Heart left ventricle (tissue), 16 donors: Measurements from ENCODE around the gene STX10. TPM values are rescaled to one million over a fixed set of nuclear protein-coding genes. Genes with fewer than 3 reads are reported as not detected.
"Not testable (repeated sequence)": the region's sequence is repeated elsewhere in the genome, so short reads cannot be mapped to it uniquely, and the experiment has no call there.

Experiments used
- ATAC-seq, 4 donors: fragments of 200-7000 bp; cut with Tn5 transposase; one replicate each; pipeline ENCODE4 v1.9.1; 2020 to 2022; ENCODE audit warnings: moderate library complexity in 4 of 4, mild to moderate bottlenecking in 3 of 4, moderate number of reproducible peaks in 1 of 4
- DNase-seq, 5 donors: peaks; one replicate each; pipeline ENCODE4 v3.0.0-alpha.2; 2020
- H3K27ac ChIP-seq, 12 donors: fragments of 200-600 bp; sonication (generic) in 4 of 12; one replicate each; pipeline versions ENCODE4 v1.5.0 to v1.8.0; 2016 to 2022; ENCODE audit warnings: mild to moderate bottlenecking in 2 of 12
- H3K27me3 ChIP-seq, 9 donors: fragments of 200-600 bp; sonication (generic) in 2 of 9; one replicate each; pipeline versions ENCODE4 v1.5.1 to v1.8.0; 2016 to 2022; ENCODE audit warnings: mild to moderate bottlenecking in 3 of 9
- H3K36me3 ChIP-seq, 9 donors: fragments of 200-600 bp; sonication (generic) in 2 of 9; one replicate each; pipeline versions ENCODE4 v1.5.0 to v1.8.0; 2018 to 2022; ENCODE audit warnings: mild to moderate bottlenecking in 2 of 9
- H3K4me1 ChIP-seq, 12 donors: fragments of 200-600 bp; sonication (generic) in 4 of 12; one replicate each; pipeline versions ENCODE4 v1.5.0 to v1.8.0; 2016 to 2022; ENCODE audit warnings: mild to moderate bottlenecking in 3 of 12
- H3K4me3 ChIP-seq, 12 donors: fragments of 200-600 bp; sonication (generic) in 4 of 12; one replicate each; pipeline versions ENCODE4 v1.5.0 to v1.8.0; 2017 to 2022; ENCODE audit warnings: mild to moderate bottlenecking in 9 of 12, moderate library complexity in 4 of 12
- H3K9me3 ChIP-seq, 12 donors: fragments of 200-600 bp; sonication (generic) in 4 of 12; one replicate each; pipeline versions ENCODE4 v1.5.0 to v1.8.0; 2016 to 2022; ENCODE audit warnings: mild to moderate bottlenecking in 1 of 12
- CTCF ChIP-seq, 12 donors: fragments of 200-600 bp; sonication (generic) in 4 of 12; IDR thresholded peaks; one replicate each; pipeline versions ENCODE4 v1.5.0 to v1.8.0; 2018 to 2022; ENCODE audit warnings: antibody characterized with exemption in 12 of 12, mild to moderate bottlenecking in 5 of 12
- POLR2A ChIP-seq, 2 donors: fragments of 450-650 bp; IDR thresholded peaks; one replicate each; pipeline ENCODE4 v1.6.1; 2017; ENCODE audit warnings: antibody characterized with exemption in 2 of 2, mild to moderate bottlenecking in 2 of 2, moderate library complexity in 2 of 2
- WGBS, 4 donors: extraction: QIAGEN DNeasy Blood & Tissue Kit in 2 of 4; methylation state at CpG; one replicate each; pipeline versions ENCODE4 v1.1.5 to v1.1.7; 2013 to 2018; 5-methylcytosine and 5-hydroxymethylcytosine counted together
- intact Hi-C, 10 donors: fragments of 100-400 bp; cut with DNase I; formaldehyde crosslinking; loops; one replicate each; pipeline versions ENCODE4 v1.11.1 to v1.14.2; 2022
- polyA plus RNA-seq, 2 donors: library from polyadenylated mRNA; stranded (reverse); fragments of 200-250 nt; gene quantifications; one replicate each; pipeline ENCODE4 v1.2.3, GENCODE V29; 2013
- total RNA-seq, 9 donors: library from RNA; depleted of rRNA in 2 of 9; stranded (reverse); fragments of >200 nt in 2 of 9; fragmentation: NEBNext Ultra II Directional in 3 of 9; extraction: Animal tissue kit (Norgen Biotek cat#: 25700) in 3 of 9; gene quantifications; one replicate each; pipeline versions ENCODE4 v1.1.0 to v1.2.4, GENCODE V29; 2016 to 2023
- donor health status: ischemic (EF 13 %, LVEDD 7.1; RV severe dilation, severe dysfunction).
- donor health status: healthy with polysubstance abuse.
- donor health status: DM: no; HTN: yes; CAD: no.
- donor health status: DM: no; HTN: no; CAD: no.
- donor health status: ischemic (EF 25% LVEDD 6.9; RV normal size, moderate dysfunction).
- donor health status: ischemic (EF 25% LVEDD 5.7; RV mildly dilated, moderate dysfunction).
- donor health status: healthy.
- donor health status: DM: yes; HTN: yes; CAD: no.
- donor health status: ischemic (EF 35%, LVEDD 5.7; RV mildly dilated, moderate dysfunction).
- donor health status: nonischemic (EF 11% LVEDD 7.7; RV severe dilation, severe dysfunction).
- donor health status: DM: yes; HTN: yes; CAD: no.
- donor health status: PGD.
- donor health status: ischemic (EF 29% LVEDD 5.4; RV normal size, mild dysfunction).
- donor health status: nonischemic (EF 23%, LVEDD 6.1; RV moderate dilation, normal function).

STX10 gene
- total and polyA plus RNA-seq, 11 donors = 24.0 to 64.7 (median 37.2) TPM

GRCh38 chr19:13151605-13152355, 1.6 kb upstream of the STX10 start:
- ATAC-seq (peak; percentile 69 to 76 (median 72)), DNase-seq (peak; percentile 97 to 99 (median 98))
- peak overlapping the region; percentile 75 to 98 (median 91) for H3K4me3 ChIP-seq
- H3K27me3 ChIP-seq = no peaks in the 10 kb centered on the region
- peak overlapping the region; percentile 94 to 100 (median 99) for H3K27ac ChIP-seq
- H3K4me1 ChIP-seq = peaks cover 4 to 47% (median 23%) of the 10 kb centered on the region in 12 donors
- no peaks in the 10 kb centered on the region for H3K9me3 ChIP-seq
- intact Hi-C loops = loop anchor here in 8 of 10 donors (2.0 to 10.0 kb wide), 12 partner anchors 13 to 693 kb away; partner anchors contain the start of genes LYL1 (in 7 of the 8), TRMT1 (in 4 of the 8), NACC1 (in 3 of the 8) and DAND5 (in 1 of the 8)
- peaks cover 0 to 13% (median 0%) of the 10 kb centered on the region in 9 donors for H3K36me3 ChIP-seq
- WGBS, 4 donors = 0 to 1% (median 0%) methylated on average over 47 to 71 of the region's 71 CpGs
- peak; percentile 92 to 95 for TF ChIP-seq POLR2A (IDR thresholded peaks at IDR 0.05)
- peak in 5 of 12 donors; percentile 5 to 29 (median 14) for TF ChIP-seq CTCF (IDR thresholded peaks at IDR 0.05)

GRCh38 chr19:13150931-13151604, 893 bp upstream of the STX10 start:
- no peaks in the 10 kb centered on the region for H3K27me3 ChIP-seq
- TF ChIP-seq CTCF (IDR thresholded peaks at IDR 0.05) (no peak), POLR2A (IDR thresholded peaks at IDR 0.05) (no peak)
- peak overlapping the region; percentile 45 to 98 (median 91) for H3K4me3 ChIP-seq
- no peaks in the 10 kb centered on the region for H3K9me3 ChIP-seq
- peak overlapping the region; percentile 87 to 100 (median 98) for H3K27ac ChIP-seq
- H3K4me1 ChIP-seq = peaks cover 2 to 42% (median 18%) of the 10 kb centered on the region in 12 donors
- 0 to 1% (median 0%) methylated on average over 26 to 34 of the region's 34 CpGs for WGBS, 4 donors
- intact Hi-C loops = loop anchor here in 8 of 10 donors (2.0 to 10.0 kb wide), 12 partner anchors 14 to 694 kb away; partner anchors contain the start of genes LYL1 (in 7 of the 8), TRMT1 (in 4 of the 8), NACC1 (in 3 of the 8) and DAND5 (in 1 of the 8)
- peak in 3 of 5 donors; percentile 45 to 50 (median 48) for DNase-seq
- ATAC-seq = no peak
- peaks cover 0 to 13% (median 0%) of the 10 kb centered on the region in 9 donors for H3K36me3 ChIP-seq

- no peak for TF ChIP-seq CTCF (IDR thresholded peaks at IDR 0.05)
- Histone ChIP-seq H3K27me3 (no peaks in the 10 kb centered on the region), H3K4me1 (peaks cover 0 to 29% (median 12%) of the 10 kb centered on the region in 12 donors), H3K36me3 (peaks cover 0 to 22% (median 11%) of the 10 kb centered on the region in 9 donors), H3K9me3 (no peaks in the 10 kb centered on the region), H3K27ac (peak overlapping the region; percentile 55 to 100 (median 98)), H3K4me3 (peak overlapping the region; percentile 45 to 98 (median 91))
- ATAC-seq (peak in 2 of 4 donors; percentile 0 to 6), DNase-seq (peak; percentile 45 to 83 (median 57))
- WGBS, 4 donors = 0 to 1% (median 1%) methylated on average over 27 to 46 of the region's 46 CpGs
- intact Hi-C loops = loop anchor here in 8 of 10 donors (2.0 to 10.0 kb wide), 12 partner anchors 15 to 695 kb away; partner anchors contain the start of genes LYL1 (in 7 of the 8), TRMT1 (in 4 of the 8), NACC1 (in 3 of the 8) and DAND5 (in 1 of the 8)
These were observed 468 bp downstream of the STX10 start for GRCh38 chr19:13149628-13150186.

GRCh38 chr19:13149173-13149627, 975 bp downstream of the STX10 start:
- H3K27ac ChIP-seq = peak overlapping the region in 11 of 12 donors; percentile 55 to 100 (median 99)
- ATAC-seq, H3K9me3 ChIP-seq, DNase-seq, H3K27me3 ChIP-seq, intact Hi-C loops: not testable (repeated sequence)
- WGBS, 4 donors = 46 to 57% (median 54%) methylated on average over 17 of the region's 17 CpGs
- peaks cover 0 to 25% (median 16%) of the 10 kb centered on the region in 9 donors for H3K36me3 ChIP-seq
- peak overlapping the region; percentile 45 to 98 (median 91) for H3K4me3 ChIP-seq
- peaks cover 0 to 27% (median 12%) of the 10 kb centered on the region in 12 donors for H3K4me1 ChIP-seq
